C1 segment of cervical spinal cord (tissue), 14 donors: ENCODE measurements around the gene DDX39B.
"Not testable (repeated sequence)": the region's sequence is repeated elsewhere in the genome, so short reads cannot be mapped to it uniquely, and the experiment has no call there.

Source experiments
- DNase-seq, 14 donors: peaks; one replicate each; lab custom pipeline; 2025; lab: John Stamatoyannopoulos, UW

Gene DDX39B

DNA sequence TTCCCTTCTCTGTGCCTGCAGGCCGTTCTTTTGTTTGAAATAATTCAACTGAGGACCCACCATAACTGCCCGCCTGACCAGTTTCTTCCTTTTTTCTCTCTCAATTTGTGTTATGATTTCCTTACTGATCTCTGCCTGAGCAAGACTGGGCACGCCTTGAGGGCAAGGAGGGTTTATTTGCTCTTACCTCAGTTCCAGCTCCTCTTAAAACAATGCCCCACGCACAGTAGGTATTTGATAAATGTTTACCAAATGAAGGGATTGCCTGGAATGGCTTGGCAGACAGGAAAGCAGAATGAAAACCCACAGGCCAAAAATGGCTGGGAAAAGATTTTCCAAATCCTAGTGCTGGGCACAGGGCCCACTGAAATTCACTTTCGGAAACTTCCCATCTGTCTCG, 54.1 kb downstream of the DDX39B start:
- not testable (repeated sequence) for DNase-seq

DNA sequence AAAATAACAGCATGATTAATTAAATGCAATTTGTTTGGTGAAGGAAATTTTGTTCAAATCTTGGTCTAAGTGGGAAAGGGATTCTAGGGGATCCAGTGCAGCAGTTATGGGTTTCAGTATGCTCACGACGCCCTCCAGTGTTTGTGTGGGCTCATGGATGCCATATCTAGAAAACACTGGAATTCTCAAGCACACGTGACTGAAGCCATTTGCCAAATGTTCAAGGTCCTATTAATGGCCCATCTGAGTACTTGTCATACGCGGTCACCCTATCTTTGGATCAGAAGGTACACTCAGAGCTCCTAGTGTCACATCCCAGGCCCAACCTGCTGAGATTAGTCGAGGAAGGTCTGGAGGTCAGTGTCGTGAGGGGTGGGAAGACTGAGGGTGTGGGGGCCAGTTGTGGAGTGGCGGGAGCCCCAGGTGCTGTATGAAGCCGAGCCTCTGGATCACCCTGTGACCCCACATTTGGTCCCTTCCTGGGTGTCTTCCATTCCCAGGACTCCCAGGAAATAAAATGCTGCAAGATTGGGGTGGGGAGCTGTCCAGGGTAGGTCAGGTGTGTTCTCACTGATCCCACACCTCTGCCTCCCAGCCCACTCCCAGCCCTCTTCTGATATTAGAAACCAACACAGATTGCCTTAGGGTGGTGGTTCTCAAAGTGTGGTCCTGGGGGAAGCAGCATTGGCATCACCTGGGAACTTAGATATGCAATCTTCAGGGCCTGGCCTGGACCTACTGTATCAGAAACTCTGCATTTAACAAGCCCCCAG, 55.6 kb downstream of the DDX39B start:
- not testable (repeated sequence) for DNase-seq

DNA sequence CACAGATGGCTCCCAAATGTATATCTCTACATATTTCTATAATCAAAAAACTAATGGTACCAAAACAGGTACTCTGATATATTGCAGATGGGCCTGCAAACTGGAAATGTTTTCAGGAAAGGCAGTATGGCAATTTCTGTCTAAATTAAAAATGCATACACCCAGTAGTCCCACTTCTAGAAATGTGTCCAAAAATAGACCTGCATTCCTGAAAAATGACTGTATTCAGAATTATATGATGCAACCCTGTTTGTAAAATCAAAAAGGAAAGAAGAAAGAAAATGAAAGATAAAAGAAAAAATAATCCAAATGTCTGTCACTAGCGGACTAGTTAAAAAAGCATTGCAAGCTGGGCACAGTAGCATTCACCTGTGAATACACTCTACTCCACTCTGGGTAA, 56.7 kb downstream of the DDX39B start:
- DNase-seq, result no peak

DNA sequence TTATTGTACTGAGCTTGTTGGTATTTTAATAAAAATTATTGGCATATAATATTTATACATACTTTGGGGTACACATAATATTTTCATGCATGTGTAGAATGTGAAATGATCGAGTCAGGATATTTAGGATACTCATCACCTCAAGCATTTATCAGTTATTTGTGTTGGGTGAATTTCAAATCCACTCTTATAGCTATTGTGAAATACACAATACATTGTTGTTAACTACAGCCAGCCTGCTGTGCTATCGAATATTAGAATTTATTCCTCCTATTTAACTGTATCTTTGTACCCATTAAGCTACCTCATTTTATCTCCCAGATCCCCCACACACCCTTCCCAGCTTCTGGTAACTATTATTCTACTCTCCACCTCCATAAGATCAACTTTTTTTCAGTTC, 58.4 kb downstream of the DDX39B start:
- no peak for DNase-seq

DNA sequence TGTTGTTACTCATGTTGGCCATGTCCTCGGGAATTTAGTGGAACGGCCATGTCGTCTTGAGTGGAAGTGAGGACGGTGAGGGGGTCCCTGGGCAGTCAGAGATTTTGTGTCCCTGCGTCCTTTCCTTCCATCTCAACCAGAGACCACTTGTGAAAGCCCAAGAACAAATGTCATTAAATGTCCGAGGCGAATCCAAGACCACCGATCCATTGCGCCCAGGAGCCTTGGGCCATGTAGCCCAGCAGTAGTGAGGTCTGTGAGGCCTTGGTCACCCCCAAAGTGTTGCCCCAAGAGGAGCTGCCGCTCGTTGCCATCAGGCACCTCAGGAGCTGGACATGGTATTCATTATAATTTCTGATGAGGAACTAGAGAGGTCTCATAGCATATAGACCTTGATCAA, 61.2 kb downstream of the DDX39B start:
- DNase-seq, result no peak
